GM18502 (cell line): ENCODE results near the gene GABRD.

Source experiments
- ATAC-seq: cut with Tn5 transposase; IDR thresholded peaks from one replicate; pipeline ENCODE4 v1.9.1; 2021; ENCODE audit warnings: mild to moderate bottlenecking; ENCODE audit not compliant: unreplicated experiment, poor library complexity

GABRD gene

GRCh38 chr1:2014741-2015735 lies 4.1 kb upstream of the GABRD start:
- no peak for ATAC-seq

- ATAC-seq: no peak
These were observed 3.0 kb upstream of the GABRD start for GRCh38 chr1:2016123-2016522.

- ATAC-seq: no peak
These were observed 651 bp upstream of the GABRD start for GRCh38 chr1:2018217-2019171.

GRCh38 chr1:2019571-2020309 lies 595 bp downstream of the GABRD start:
- no peak for ATAC-seq

- no peak for ATAC-seq
These were observed 1.1 kb downstream of the GABRD start for GRCh38 chr1:2020310-2020655.

- ATAC-seq: no peak
These were observed 2.4 kb downstream of the GABRD start for GRCh38 chr1:2021550-2021949.

GRCh38 chr1:2022063-2022770 lies 3.1 kb downstream of the GABRD start:
- ATAC-seq: no peak

GRCh38 chr1:2023187-2023586 lies 4.0 kb downstream of the GABRD start:
- ATAC-seq: no peak

- ATAC-seq: no peak
These were observed 5.3 kb downstream of the GABRD start for GRCh38 chr1:2024451-2024850.

- ATAC-seq: no peak
These were observed 5.7 kb downstream of the GABRD start for GRCh38 chr1:2024887-2025286.

GRCh38 chr1:2025491-2025981 lies 6.4 kb downstream of the GABRD start:
- no peak for ATAC-seq

- no peak for ATAC-seq
These were observed 8.9 kb downstream of the GABRD start for GRCh38 chr1:2027961-2028583.

GRCh38 chr1:2028870-2029560 lies 9.9 kb downstream of the GABRD start:
- no peak for ATAC-seq

- ATAC-seq: no peak
These were observed 10.4 kb downstream of the GABRD start for GRCh38 chr1:2029561-2029960.

- no peak for ATAC-seq
These were observed 11.1 kb downstream of the GABRD start for GRCh38 chr1:2030076-2030871.

GRCh38 chr1:2031546-2032540 lies 12.7 kb downstream of the GABRD start:
- ATAC-seq: no peak

GRCh38 chr1:2032737-2033136 lies 13.6 kb downstream of the GABRD start:
- ATAC-seq: no peak
